GM12878 (cell line): ENCODE measurements around the gene HOMER2.

Source experiments
- CBFB ChIP-seq: IDR thresholded peaks from 2 replicates; pipeline ENCODE4 v1.6.1; 2016; ENCODE audit warnings: antibody characterized with exemption, low read depth
- CREB1 ChIP-seq: IDR thresholded peaks from 2 replicates; pipeline ENCODE4 v1.6.1; 2012; ENCODE audit warnings: low read depth, mild to moderate bottlenecking, inconsistent platforms
- EP300 ChIP-seq, 2 experiments: fragments of 150-350 bp in 1 of 2; IDR thresholded peaks; 2 replicates each; pipeline ENCODE4 v1.6.1; 2011 to 2012; ENCODE audit warnings: low read depth in 2 of 2, low read length in 2 of 2, borderline replicate concordance in 1 of 2, improper control_type of control experiment in 1 of 2, inconsistent platforms in 1 of 2; ENCODE audit not compliant: control insufficient read depth in 1 of 2
- RCOR1 ChIP-seq: conservative IDR thresholded peaks from 2 replicates; pipeline ENCODE4 v1.6.1; 2012; ENCODE audit warnings: low read depth, low read length, improper control_type of control experiment
- ZBTB33 ChIP-seq: fragments of 450-650 bp; IDR thresholded peaks from 2 replicates; pipeline ENCODE4 v1.6.1; 2017; ENCODE audit warnings: mild to moderate bottlenecking
- ZNF217 ChIP-seq: fragments of 450-650 bp; IDR thresholded peaks from 2 replicates; pipeline ENCODE4 v1.6.1; 2017; ENCODE audit warnings: antibody characterized with exemption, mild to moderate bottlenecking
- TF ChIP-seq, protein P1 (sequence below): IDR thresholded peaks from 2 replicates; pipeline ENCODE4 v1.6.1; 2012; ENCODE audit warnings: mild to moderate bottlenecking, low read depth, low read length
- TF ChIP-seq, protein P2 (sequence below), 3 experiments: IDR thresholded peaks in 2 of 3; conservative IDR thresholded peaks in 1 of 3; 2 replicates each; pipeline ENCODE4 v1.5.1; 2011; ENCODE audit warnings: low read depth in 3 of 3, low read length in 3 of 3, mild to moderate bottlenecking in 3 of 3, control low read depth in 2 of 3, moderate library complexity in 2 of 3, inconsistent platforms in 1 of 3, mixed read lengths in 1 of 3; ENCODE audit not compliant: control insufficient read depth in 2 of 3, insufficient read depth in 1 of 3; ENCODE audit errors: extremely low read depth in 1 of 3

GRCh38 chr15:82847703-82848102 lies 104.8 kb downstream of the HOMER2 start:
- TF ChIP-seq CBFB (no peak), RCOR1 (no peak), CREB1 (no peak), ZBTB33 (no peak), EP300 (IDR thresholded peaks at IDR 0.05; ENCODE audit: borderline replicate concordance in 1 of 2, control insufficient read depth in 1 of 2, low read depth in 2 of 2, low read length in 2 of 2) (no peak), ZNF217 (no peak)
- TF ChIP-seq, protein P1, sequence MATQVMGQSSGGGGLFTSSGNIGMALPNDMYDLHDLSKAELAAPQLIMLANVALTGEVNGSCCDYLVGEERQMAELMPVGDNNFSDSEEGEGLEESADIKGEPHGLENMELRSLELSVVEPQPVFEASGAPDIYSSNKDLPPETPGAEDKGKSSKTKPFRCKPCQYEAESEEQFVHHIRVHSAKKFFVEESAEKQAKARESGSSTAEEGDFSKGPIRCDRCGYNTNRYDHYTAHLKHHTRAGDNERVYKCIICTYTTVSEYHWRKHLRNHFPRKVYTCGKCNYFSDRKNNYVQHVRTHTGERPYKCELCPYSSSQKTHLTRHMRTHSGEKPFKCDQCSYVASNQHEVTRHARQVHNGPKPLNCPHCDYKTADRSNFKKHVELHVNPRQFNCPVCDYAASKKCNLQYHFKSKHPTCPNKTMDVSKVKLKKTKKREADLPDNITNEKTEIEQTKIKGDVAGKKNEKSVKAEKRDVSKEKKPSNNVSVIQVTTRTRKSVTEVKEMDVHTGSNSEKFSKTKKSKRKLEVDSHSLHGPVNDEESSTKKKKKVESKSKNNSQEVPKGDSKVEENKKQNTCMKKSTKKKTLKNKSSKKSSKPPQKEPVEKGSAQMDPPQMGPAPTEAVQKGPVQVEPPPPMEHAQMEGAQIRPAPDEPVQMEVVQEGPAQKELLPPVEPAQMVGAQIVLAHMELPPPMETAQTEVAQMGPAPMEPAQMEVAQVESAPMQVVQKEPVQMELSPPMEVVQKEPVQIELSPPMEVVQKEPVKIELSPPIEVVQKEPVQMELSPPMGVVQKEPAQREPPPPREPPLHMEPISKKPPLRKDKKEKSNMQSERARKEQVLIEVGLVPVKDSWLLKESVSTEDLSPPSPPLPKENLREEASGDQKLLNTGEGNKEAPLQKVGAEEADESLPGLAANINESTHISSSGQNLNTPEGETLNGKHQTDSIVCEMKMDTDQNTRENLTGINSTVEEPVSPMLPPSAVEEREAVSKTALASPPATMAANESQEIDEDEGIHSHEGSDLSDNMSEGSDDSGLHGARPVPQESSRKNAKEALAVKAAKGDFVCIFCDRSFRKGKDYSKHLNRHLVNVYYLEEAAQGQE: no peak
- TF ChIP-seq, protein P2, sequence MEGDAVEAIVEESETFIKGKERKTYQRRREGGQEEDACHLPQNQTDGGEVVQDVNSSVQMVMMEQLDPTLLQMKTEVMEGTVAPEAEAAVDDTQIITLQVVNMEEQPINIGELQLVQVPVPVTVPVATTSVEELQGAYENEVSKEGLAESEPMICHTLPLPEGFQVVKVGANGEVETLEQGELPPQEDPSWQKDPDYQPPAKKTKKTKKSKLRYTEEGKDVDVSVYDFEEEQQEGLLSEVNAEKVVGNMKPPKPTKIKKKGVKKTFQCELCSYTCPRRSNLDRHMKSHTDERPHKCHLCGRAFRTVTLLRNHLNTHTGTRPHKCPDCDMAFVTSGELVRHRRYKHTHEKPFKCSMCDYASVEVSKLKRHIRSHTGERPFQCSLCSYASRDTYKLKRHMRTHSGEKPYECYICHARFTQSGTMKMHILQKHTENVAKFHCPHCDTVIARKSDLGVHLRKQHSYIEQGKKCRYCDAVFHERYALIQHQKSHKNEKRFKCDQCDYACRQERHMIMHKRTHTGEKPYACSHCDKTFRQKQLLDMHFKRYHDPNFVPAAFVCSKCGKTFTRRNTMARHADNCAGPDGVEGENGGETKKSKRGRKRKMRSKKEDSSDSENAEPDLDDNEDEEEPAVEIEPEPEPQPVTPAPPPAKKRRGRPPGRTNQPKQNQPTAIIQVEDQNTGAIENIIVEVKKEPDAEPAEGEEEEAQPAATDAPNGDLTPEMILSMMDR (IDR thresholded peaks at IDR 0.05 in 2 of 3, conservative IDR thresholded peaks at IDR 0.05 in 1 of 3; ENCODE audit: control insufficient read depth in 2 of 3, extremely low read depth in 1 of 3, insufficient read depth in 1 of 3, low read depth in 3 of 3, low read length in 3 of 3): no peak
